Loucy (cell line): ENCODE measurements around the gene PTGIS.
A peak's percentile ranks its signal among the peaks of the same experiment; 100 is the strongest.

ENCODE experiments used
- EZH2phosphoT487 ChIP-seq: fragments of 200-600 bp; IDR thresholded peaks from 2 replicates; pipeline ENCODE4 v1.6.1; 2018; ENCODE audit warnings: antibody characterized with exemption, mild to moderate bottlenecking, moderate library complexity, borderline replicate concordance
- TF ChIP-seq, protein P1 (sequence below): fragments of 200-600 bp; sonication (generic); conservative IDR thresholded peaks from 2 replicates; pipeline ENCODE4 v1.5.1; 2014; ENCODE audit warnings: mild to moderate bottlenecking, antibody characterized with exemption, low read length

DNA sequence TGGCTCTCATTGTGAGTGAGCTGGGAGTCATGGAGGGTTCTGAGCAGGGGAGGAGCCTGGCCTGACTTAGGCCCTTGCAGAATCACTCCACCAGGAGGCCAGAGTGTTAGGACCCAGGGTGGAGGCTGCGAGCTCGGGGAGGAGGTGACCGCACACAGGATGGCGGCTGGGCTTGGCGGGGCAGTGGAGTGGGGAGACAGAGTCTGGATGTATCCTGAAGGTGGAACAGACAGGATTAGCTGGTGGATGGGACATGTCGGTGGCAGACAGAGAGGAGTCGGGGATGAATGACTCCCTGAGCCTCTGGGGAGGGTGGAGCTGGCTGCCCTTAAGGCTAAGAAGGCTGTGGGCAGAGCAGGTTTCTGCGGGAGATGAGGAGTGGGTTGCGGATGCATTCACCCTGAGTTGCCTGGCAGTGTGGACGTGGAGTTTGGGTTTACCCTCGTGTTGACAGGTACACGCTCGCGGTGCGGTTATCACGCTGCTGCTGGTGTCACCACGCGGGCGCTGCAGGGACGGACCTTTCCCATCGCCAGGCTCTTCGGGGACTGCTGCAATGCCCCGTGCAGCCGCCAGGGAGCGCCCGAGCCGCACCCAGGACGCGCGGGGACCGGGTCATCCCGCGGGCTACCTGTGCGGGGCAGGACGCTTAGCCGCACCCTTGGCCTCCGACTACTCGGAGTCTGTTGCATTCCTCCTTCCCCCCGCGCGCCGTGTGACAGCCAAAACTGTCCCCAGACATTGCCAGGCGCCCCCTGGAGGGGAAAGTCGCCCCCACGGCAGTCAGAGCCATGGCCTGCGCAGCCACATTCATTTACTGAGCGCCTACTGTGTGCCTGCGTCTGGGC lies 43.0 kb upstream of the PTGIS start:
- TF ChIP-seq, protein P1, sequence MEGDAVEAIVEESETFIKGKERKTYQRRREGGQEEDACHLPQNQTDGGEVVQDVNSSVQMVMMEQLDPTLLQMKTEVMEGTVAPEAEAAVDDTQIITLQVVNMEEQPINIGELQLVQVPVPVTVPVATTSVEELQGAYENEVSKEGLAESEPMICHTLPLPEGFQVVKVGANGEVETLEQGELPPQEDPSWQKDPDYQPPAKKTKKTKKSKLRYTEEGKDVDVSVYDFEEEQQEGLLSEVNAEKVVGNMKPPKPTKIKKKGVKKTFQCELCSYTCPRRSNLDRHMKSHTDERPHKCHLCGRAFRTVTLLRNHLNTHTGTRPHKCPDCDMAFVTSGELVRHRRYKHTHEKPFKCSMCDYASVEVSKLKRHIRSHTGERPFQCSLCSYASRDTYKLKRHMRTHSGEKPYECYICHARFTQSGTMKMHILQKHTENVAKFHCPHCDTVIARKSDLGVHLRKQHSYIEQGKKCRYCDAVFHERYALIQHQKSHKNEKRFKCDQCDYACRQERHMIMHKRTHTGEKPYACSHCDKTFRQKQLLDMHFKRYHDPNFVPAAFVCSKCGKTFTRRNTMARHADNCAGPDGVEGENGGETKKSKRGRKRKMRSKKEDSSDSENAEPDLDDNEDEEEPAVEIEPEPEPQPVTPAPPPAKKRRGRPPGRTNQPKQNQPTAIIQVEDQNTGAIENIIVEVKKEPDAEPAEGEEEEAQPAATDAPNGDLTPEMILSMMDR = peak; percentile 97
- TF ChIP-seq EZH2phosphoT487 = no peak
